GM19395 (cell line): Measurements from ENCODE around the gene GPR157.

Experiments
- ATAC-seq: cut with Tn5 transposase; IDR thresholded peaks from one replicate; pipeline ENCODE4 v1.9.1; 2021; ENCODE audit warnings: mild to moderate bottlenecking, moderate library complexity; ENCODE audit not compliant: unreplicated experiment

GPR157 gene

DNA sequence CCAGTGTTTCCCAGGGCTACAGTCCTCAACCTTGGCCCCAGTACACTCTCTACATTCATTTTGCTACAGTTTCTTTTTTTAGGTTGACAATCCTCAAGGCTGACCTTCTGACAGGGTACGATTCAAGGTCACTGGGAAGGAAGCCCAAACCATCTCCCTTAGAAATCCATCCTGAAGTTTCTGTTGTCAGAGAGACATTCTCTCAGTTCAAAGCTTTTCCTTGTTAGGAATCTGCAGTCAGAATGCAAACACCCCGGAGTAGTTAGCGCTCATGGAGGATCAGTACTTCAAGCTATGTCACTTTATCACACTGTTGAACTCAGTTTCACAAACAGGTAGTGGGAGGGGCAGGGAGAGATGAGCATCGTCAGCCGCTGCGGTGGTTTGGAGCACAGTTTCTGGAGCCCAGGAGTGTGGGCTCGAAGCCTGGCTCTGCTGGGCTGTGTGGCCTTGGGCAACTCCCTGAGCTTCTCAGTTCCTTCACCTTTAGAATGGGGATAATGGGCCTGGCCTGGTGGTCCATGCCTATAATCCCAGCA lies 63.6 kb downstream of the GPR157 start:
- ATAC-seq, result no peak

DNA sequence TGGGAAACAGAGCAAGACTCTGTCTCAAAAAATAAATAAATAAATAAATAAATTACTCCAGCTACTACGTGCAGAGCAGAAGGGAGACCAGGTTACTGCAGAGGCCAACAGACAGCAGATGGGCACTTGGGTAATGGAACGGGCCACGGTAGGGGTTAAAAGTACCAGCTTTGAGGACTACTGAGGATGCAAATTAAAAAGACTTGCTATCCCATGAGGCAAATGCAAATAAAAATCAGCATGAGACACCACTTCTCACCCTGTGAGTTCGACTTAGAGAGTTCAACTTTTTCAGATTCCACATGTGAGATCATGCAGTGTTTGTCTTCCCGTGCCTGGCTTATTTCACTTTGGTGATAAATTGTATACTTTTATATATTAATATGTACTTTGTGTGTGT lies 66.1 kb downstream of the GPR157 start:
- no peak for ATAC-seq

DNA sequence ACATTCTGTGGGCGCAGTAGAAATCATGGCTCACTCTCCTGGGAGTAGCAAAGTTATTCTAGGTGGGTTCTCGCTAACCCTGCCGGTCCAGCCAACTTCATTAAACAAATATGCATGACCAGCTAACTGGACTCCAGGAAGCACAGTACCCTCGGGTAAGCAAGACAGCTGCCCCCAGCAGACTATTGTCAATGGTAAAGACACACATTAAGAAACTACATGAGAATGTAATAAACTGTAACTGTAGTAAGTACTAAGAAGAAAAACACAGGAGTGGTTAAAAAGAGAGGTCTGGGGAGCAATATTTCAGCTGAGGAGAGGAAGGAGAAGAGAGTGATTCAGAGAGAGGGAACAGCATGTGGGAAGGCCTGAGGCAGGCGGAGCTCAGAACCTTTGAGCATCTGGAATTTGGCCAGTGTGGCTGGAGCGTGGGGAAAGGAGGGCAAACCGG lies 66.9 kb downstream of the GPR157 start:
- no peak for ATAC-seq

DNA sequence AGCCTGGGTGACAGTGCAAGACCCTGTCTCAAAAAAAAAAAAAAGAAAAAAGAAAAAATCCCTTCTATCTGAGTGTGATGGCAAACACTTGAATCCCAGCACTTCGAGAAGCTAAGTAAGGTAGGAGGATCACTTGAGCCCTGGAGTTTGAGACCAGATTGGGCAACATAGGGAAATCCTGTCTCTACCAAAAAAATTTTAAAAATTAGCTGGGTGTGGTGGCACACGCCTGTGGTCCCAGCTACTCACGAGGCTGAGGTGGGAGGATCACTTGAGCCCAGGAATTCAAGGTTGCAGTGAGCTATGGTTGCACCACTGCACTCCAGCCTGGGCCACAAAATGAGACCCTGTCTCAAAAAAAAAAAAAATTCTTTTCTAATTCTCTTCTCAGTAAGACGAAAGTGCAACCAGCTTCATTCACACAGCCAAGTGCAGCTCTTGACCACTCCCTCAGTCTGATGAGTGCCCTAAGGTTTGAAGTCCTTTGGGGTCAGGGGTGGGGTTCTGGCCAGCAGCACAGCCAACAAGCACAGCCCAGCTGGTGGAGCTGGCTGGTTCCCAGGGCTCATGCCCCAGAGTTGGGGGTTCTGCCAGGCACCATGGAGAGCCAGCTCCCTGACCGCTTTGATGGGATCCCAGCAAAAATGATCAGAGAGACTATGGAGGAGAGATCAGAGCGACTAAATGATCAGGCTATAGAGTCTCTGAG lies 67.5 kb downstream of the GPR157 start:
- no peak for ATAC-seq

DNA sequence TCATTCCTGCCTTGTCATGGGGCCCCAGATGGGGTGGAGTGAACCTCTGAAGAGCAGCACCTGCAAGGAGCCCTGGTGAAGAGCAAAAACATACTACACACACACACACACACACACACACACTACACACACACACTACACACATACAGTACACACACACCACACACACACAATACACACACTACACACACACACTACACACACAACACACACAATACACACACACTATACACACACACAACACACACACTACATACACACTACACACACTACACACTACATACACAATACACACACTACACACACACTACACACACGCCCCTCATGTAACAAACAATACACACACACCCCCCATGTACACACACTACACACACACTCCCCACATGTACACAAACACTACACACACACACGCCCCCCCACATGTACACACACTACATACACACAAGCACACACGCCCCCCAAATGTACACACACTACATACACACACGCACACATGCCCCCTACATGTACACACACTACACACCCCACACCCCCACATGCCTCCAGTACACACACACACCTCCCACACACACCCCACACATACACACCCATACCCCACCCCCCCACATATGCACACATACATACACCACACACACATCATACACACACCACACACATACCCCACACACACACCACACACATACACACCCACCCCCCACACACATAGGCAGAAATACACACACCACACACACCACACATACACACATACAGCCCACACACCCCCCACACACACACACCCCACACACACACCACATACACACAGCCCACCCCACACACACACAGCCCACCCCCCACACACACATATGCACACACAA lies 68.8 kb downstream of the GPR157 start:
- no peak for ATAC-seq

DNA sequence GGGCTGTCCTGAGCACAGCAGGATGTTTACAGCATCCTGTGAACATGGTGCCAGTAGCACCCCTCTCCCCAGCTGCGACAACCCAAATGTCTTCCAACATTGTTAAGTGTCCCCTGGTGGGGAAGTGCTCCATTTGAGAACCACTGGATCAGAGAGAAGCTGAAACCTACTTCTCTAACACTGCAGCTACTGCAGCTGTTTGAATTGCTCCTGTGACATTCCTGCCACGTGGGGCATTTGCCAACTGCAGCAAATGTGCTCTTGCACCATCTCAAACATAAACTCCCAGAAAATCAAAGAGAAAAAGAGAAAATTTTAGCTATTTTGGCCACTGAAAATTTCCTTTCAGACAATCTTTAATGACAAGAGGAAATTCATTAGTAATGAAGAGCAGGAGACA lies 70.4 kb downstream of the GPR157 start:
- ATAC-seq, result no peak

DNA sequence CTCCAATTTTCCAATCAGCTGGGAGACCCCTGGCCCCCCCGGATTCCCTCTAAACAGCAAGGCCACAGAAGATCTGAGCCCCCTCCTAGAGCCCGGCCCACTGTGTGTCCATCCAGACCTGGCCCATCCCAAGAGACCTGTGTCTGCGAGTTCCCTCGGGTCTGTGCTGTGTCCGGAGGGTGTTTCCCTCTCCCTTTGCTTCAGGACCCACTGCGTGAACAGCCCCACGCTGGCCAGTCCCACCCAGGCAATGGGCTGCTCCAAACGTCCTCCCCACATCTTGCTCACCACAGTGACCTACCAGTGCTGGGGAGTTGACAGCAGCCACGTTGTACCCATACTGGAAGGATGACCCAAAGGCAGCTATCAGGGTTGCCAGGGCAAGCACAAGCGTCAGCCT lies 71.1 kb downstream of the GPR157 start:
- no peak for ATAC-seq

DNA sequence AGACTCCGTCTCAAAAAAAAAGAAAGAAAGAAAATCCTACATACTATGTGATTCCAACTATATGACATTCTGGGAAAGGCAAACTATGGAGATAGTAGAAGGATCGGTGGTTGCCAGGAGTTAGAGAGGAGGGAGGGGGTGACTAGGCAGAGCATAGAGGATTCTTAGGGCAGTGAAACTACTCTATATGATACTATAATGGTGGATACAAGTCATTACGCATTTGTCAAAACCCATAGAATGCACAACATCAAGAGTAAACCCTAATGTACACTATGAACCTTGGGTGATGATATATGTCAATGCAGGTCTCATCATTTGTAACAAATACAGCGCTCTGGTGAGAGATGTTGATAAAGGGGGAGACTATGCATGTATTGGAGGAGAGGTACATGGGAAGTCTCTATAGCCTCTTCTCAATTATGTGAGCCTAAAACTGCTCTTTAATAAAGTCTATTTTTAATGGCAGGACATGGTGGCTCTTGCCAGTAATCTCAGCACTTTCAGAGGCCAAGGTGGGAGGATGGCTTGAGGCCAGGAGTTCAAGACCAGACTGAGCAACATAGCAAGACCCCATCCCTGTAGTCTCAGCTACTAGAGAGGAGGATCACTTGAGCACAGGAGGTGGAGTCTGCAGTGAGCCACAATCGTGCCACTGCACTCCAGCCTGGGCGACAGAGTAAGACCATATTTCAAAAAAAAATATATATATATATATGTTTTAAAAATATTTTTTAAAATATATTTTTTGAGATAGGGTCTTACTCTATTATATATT lies 76.4 kb downstream of the GPR157 start:
- ATAC-seq, result no peak

DNA sequence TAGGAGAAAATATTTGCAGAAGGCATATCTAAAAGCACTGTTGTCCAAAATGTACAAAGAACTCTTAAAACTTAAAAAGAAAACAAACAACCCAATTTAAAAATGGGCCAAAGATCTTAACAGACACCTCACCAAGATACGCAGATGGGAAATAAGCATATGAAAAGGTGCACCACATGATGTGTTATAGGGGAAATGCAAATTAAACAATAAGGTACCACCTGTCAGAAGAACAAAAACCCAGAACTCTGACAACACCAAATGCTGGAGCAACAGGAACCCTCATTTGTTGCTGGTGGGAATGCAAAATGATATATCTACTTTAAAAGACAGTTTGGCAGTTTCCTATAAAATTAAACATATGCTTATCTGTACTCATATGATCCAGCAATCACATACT lies 77.5 kb downstream of the GPR157 start:
- ATAC-seq, result no peak

DNA sequence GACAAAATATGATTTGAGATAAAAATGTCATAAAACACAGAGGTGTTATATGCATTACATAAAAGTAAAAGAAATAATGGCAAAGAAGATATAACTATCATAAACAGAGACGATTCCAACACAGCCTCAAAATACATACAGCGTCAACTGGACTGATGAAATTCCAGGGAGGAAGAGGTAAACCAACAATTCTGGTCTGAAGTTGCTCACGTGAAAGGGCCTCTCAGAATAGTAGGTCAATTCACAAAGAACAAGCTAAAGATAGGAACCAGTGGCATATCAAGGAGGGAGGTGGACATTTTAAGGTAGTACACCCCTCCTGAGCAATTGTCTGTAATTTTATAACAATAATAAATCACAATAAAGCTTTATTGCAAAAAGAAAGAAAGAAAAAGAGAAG lies 78.1 kb downstream of the GPR157 start:
- ATAC-seq, result no peak
